HPDE6-E6E7 (cell line): ENCODE data around the gene CCDC30.
"Not testable (repeated sequence)": the region's sequence is repeated elsewhere in the genome, so short reads cannot be mapped to it uniquely, and the experiment has no call there.

Experiments used
- DNase-seq: peaks from one replicate; pipeline ENCODE4 v3.0.0; 2011; ENCODE audit warnings: missing footprints; ENCODE audit errors: extremely low spot score

Gene CCDC30

DNA sequence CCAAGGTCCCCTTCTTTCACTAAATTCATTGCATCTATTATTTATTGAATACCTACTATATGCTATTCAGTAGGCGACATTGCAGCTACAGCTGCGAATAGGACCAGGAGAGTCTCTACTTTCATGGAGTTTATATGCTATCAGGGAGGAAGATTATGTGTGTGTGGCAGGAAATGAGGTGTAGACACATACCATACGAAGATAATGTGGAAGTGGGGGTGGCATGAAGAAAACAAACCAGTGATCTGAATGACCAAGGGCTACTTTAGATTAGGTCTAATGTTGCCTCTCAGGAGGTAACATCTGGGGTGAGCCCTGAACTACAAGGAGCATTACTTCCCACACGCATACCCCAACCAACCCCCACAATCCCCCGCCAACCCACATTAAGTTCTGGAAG lies 194.1 kb downstream of the CCDC30 start:
- DNase-seq = no peak

DNA sequence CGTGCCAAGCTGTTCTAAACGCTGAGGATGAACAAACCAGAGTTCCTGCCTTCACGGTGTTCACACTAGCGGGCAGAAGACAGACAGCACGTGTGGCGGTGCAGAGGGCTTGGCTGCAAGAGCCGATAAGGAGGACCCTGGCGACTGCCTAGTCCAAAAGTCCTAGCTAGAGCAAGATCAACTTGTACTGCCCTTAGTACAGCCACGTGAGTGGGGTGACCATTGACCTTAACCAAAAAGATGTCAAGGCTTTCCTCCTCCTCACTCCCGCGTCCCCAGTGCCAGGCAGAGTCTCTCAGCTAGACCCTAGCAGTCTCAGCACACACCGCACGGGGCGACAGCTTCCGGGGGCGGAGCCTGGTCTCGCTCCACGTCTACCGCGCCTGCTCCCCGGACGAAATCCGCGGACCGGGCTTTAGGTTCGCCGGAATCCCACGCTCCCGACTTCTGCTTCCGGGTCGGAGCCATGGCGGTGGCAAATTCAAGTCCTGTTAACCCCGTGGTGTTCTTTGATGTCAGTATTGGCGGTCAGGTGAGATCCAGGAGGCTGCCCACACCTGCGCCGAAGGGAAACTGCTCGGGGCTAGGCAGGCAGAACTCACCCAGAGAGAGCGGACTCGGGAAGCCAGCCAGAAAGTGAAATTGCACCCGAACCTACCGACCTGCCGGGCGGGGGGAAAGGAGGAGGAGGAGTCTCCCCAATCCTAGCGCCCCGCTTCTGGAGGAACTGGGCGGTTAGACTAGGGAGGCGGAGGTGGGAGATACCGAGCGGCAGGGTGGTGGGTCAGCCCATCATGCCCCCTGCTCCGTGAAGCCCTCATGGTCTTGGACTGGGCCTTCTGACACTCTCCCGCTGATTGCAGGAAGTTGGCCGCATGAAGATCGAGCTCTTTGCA lies 195.1 kb downstream of the CCDC30 start, which contains the start of gene PPIH:
TSS of gene PPIH (plus strand) at position 443 of the 896 bp plus-strand sequence. CDS start at position 467, 24 bp downstream.
- DNase-seq = peak; percentile 93

DNA sequence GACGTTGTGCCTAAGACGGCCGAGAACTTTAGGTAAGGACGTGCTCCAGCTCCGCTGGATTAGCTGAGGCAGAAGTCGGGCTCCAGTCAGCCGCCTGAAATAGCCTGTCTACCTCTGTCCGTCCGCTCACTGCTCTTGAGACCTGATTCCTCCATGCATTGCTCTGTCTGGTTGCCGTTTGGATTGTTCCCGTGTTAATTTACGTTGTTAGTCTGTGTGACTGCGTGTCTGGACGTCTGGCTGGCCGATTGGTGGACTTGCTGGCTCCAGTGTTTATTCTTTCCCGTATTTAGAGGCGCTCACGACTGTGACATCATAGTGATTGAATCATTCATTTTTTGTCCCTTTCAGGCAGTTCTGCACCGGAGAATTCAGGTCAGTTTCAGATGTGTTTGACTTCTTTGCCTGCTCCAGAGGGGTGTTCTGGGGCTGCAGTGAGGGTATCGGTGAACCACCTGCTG lies 195.8 kb downstream of the CCDC30 start:
- DNase-seq = no peak

DNA sequence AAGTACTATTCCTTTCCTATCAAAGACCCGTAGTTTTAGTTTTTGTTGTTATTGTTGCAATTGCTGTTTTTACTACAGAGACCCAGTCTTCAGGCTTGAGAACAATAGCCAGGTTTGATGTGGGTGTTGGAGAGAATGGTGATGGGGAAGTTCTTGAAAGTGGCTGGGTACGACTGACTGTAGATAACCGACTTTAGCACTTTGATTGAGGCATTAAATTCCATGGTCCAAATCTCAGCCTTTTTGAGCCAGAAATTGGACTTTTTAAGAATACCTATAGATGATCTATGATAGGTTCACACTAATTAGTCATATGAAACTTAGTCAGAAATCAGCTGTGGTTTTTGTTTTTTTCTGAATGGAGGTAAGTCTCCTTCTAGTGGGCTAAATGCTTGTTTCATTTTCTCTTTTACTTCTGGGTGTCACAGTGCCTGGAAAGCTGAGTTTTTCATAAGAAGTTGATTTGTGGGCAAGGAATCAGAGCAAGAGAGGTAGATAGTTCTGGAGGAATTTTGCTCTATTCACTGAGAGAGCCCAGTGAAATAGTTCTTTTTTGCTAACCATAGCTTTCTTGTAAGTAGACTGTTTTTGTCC lies 197.9 kb downstream of the CCDC30 start:
- no peak for DNase-seq

DNA sequence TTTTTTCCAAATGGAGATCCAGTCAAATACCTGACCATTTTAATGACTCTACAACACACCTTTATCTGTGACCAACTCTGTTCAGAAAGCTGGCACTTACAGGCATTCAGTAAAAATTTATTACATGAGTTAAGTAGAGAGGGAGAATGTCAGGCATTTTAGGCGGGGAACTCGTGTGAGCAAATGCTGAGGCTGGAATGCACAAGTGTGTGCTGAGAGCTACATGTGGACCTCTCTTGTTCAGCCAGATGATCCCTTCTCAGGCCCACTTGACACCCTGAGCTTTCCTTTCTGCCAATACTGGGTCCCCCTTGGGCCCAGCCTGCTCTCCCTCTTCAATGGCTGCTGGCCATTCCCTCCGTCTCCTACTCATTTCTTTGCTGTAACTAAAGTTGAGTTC lies 206.8 kb downstream of the CCDC30 start:
- no peak for DNase-seq

DNA sequence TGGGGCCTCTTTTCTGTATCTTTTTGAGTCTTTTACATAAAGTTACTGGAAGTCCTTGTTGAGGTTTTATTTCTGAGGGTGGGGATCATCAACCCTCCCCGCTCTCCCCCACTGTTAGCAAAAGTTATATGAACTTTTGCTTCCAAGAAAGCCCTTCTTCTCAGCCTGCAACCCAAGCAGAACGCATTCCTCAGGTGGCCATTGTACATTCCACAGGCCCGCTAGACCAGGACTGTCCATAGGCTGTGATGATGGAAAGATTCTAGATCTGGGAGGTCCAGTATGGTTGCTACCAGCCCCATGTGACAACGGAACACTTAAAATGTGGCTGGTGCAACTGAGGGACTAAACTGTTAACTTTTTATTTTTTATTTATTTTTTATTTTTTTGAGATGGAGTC lies 207.3 kb downstream of the CCDC30 start:
- DNase-seq = no peak

DNA sequence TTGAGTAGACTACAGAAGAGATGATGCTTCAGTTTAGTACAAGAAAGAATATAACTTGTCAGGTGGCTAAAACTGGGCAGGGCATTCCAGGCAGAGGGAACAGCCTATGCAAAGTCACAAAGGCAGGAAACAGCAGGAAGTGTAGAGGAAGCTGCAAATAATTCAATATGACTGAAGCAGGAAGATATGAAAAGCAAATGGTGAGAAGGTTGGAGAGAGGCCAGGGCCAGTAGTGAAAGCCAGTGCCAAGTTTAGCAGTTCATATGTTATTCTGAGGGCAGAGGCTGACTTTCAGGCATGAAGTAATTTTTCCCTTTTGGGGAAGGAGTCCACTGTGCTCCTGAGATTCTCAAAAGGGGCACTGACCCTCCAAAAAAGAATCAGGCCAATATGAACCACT lies 211.1 kb downstream of the CCDC30 start:
- no peak for DNase-seq

DNA sequence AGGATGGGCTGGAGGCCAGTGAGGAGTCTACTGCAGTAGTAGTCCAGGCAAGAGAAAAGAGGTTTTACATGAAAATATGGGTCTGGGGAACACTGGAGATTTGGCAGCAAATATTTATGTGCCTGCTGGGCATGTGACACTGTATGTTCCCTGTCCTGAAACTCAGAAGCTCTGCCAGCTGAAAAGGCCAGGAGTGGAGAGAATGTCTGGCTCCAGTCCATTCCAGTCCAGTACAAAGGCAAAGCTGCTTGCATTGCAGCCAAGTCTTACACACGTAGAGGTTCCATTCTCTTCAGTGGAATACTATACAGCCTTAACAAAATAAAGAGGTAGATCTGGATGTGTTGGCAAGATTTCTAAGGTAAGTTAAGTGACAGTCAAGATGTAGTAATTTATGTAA lies 211.6 kb downstream of the CCDC30 start:
- DNase-seq = no peak

DNA sequence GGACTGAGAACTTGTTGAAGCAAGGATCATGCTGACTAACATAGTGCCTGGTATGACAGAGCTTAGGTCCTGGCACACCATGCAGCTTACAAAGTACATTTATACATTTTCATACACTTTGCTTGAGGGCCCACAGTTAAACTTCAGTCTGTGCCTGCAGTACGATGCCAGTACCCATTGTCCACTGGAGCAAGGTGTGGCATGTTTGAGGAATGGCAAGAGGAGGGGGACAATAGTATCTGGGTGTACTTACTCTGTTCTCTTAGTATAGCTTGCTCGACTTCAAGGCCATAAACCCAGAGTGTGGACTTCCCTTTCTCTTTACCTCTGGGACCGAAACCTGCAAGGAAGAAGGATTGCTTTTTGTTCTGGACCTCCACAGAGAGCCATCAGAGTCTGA lies 212.4 kb downstream of the CCDC30 start:
- DNase-seq = no peak

DNA sequence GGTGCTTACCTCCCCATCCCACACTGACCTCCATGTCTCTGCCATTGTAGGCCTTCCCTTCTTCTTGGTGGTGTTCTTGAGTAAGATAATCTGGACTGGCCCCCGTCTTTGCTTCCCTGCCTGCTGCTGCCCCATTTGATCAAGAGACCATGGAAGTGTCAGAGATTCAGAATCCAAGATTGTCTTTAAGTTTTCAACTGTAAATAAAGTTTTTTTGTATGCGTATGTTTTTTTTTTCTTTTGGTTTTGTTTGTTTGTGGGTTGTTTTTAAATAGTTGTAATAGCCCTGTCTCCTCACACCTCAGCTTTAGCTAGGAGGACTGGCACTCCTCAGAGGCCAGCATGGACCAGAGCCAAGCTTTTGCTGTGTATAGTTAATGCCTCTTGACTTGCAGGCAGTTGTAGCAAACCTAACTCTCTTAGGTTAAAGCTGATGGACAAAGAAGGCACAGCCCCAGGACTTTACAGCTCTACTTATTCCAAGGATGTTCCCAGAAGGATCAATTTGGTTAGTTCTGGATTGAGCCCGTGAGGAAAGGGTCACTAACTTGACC lies 213.5 kb downstream of the CCDC30 start:
- DNase-seq = no peak

DNA sequence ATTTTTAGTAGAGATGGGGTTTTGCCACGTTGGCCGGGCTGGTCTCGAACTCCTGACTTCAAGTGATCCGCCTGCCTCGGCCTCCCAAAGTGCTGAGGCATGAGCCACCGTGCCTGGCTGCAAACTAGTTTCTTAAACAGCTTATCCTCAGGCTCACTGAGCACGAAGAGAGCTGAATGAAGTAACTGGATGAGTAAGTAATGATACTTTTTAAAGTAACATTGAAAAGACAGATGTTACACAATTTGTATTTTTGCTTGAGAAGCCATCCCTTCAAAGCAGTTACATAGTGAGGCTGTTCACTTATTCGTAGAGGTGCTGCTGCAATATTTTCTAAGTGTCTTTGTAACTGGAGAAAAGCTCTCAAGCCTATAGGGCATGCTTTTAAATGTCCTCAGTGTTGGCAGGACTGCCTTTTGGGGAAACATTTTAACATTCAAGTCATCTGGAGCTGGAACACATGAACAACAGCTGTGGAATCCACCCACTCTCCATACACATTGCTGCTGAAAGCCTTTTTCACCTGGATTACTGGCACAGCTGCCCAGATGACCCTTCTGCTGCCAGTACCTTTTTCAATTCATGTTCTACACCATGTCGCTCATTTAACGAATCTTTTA lies 216.4 kb downstream of the CCDC30 start:
- DNase-seq = no peak

DNA sequence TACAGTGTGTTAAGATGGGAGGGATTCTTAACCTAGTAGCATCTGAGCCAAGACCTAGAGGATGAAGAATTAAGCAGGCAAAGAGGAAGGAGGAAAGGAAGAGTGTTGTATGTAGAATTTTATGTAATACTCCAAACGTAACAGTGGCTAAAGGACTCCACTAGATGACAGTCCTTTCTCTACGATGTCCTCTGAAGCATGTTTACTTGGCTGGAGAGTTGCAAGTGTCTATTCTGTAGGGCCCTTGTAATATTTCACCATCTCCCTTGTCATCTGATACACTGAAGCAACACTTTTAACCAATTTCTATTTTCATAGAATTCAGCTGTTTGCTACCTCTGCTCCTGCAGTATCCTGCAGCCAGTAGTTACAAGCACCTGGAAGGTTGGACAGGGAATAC lies 217.0 kb downstream of the CCDC30 start:
- no peak for DNase-seq

DNA sequence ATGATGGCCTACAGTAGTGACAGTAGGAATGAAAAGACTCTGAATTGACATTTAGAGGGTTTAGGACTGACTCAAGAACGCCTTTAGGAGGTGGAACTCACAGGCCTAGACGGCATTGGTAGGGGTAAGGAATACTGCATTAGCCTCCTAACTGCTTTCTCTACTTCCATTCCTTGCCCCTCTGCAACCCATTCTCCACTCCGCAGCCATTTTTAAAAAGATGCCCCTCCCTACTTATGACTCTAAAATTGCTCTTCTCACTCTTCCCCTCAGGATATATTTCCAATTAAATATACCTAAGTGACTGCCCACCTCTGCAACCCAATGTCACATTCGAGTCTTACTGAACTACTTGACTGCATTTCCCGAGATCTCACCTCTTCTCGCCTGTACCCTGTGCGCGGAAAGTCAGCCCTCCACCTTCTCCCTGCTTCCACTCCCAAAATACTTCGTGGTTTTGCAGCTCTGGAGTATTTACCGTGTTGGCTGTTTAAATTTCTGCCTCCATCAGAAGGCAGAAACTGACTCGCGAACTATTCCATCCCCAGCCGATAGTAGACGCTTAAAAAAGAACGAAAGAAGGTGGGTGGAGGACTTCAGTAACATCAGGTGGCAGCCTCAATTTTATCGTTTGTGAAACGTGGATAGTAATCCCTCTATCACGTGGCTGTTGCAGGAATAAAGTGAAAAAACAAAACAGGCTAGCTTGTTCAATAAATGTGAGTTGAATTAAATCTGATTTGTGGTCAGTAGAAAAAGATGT lies 218.0 kb downstream of the CCDC30 start:
- DNase-seq = no peak

DNA sequence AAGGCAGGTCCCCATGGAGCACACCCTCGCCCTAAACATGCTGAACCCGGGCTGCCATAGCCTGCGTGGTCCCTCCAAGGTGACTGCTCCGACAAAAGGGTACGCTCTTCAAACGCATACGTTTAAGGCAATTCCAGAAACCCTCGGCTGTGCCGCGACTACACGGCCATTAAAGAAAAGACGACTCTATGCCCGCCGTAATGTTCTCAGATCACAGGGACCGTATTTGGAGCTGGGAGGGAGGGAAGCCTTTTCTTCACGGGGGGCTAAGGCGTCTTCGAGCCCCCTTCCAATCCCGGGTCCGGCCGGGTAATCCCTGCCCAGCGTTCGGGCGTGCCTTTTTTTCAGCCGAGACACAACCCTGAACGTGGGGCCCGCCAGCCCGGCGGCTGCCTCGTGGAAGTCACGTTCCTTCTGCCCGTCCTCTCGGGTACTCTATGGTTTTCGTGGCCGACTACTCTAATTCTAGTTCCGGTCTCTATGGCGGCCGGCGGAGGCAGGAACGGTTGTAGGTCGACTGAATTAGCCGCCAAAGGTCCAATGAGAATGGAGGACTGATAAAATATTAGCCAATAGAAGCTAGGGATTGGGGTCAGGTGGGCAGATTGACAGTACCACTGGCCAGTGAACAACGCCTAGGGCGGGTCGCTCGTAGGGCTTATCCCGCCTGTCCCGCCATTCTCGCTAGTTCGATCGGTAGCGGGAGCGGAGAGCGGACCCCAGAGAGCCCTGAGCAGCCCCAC lies 218.8 kb downstream of the CCDC30 start, which contains the start of gene YBX1:
TSS of gene YBX1 (plus strand) at position 678 of the 743 bp plus-strand sequence. CDS start 148 bp downstream, outside the sequence.
- DNase-seq = peak; percentile 98

DNA sequence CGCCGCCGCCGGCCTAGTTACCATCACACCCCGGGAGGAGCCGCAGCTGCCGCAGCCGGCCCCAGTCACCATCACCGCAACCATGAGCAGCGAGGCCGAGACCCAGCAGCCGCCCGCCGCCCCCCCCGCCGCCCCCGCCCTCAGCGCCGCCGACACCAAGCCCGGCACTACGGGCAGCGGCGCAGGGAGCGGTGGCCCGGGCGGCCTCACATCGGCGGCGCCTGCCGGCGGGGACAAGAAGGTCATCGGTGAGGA lies 219.3 kb downstream of the CCDC30 start:
- not testable (repeated sequence) for DNase-seq

DNA sequence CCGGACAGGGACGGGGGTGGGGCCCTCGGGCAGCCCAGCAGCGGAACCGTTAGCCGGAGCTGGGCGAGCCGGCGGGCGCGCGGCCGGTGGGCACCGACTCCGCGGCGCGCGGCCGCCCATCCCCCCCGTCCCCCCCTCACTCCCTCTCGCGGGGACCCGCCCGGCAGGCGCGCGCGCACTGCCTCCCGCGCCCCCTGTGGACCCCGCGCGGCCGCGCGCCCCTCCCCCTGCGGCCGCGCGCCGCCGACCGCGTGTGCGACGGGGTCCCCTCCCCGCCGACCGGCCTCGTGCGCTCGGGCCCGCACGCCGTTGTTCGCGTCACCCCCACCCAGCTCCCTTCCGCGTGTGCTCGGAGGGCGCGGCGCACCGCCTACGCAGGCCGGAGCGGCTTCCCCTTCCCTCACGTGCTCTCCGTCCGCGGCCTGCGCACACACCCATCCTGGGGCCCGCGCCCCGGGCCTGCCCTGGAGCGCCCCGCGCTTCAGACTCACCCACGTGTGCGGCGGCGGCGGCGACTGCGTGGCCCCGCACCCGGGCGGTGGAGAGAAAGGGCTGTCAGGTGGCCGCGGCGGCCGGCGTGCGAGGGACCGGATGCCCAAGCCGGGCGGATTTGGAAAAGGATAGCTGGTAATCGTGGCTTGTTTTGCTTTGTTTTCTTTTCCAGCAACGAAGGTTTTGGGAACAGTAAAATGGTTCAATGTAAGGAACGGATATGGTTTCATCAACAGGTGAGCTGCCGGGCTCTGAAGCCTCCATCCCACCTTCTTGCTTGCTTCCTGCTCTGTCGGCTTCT lies 219.8 kb downstream of the CCDC30 start:
- DNase-seq = no peak

DNA sequence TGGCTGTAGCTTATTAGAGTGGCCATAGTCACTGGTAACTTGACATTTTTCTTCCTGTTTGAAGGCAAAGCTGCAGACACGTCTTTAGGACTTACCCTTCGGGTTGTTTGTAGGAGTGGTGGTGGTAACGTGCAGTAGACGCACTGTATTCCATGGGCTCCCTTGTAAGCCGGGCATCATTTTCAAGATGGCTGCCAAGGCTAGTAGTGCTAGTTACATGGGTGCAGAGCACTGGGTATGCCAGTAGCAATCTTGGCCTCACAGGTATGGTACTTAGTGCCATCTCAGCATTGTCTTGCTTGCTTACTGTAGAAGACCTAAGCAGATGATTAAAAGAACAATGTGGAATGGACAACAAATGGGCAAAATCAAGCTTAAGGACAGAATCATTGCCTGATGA lies 221.1 kb downstream of the CCDC30 start:
- no peak for DNase-seq

DNA sequence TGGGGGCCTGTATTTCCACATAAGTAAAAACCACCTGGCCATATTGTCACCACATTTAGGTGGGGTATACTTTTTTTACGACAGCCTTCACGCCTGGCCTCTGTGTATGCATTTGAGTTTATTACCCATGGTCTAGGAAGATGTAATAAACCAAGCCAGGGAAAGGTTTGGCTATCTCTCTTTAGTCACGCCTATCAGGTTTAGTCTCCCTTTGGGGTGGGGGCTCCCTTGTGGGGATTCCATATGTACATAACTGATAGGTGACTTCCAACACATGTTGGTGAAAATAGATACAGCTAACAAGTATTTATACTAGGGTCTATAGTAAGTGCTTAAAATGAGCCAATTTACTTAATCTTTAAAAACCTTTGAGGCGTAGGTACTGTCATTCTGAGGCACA lies 223.3 kb downstream of the CCDC30 start:
- no peak for DNase-seq

DNA sequence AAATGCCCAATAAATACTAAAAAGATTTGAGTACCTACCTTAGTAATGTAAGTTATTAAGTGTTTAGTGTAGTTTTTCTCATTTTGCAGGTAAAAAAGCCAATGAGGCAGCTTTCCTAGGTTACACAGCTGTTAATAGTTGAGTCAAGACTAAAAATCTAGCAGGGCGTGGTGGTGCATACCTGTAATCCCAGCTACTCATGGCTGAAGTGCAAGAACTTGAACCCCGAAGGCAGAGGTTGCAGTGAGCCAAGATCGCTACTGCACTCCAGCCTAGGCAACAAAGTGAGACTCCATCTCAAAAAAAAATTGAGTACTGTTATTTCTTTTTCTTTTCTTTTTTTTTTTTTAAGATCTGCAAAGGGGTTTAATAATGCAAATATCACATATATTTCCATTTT lies 226.8 kb downstream of the CCDC30 start:
- DNase-seq = no peak

DNA sequence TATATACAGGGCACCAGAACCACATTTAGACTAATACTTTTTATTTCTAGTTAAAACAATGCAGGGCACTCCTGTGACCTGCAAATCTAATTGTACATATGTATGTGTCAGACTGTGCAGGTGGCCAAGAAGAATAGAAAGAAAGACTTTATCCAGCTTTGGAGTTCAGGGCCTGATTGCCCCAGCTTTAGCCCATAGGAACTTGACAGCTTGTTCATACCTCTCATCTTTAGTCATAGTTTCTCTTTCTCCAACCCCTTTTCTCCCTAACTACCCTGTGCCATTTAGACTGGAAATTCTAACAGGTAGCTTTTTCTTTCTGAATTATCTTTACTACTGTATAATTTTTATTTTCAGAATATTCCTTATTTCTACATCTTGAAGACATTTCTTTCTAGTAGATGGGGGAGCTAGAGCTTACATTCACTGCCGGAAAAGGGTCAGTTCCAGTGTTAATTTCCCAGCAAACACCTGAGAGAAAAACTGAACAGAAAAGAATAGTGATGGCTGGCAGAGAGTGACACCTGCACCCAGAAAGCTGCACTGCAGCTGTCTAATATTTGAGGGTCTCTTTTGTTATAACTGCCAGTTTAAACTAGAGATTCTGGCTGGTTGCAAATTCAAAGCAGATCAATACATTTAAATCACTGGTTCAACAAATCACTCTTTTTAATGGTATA lies 227.5 kb downstream of the CCDC30 start:
- DNase-seq = no peak
